HFFc6 (cell line): ENCODE data around the gene KXD1. TPM values are rescaled to one million over a fixed set of nuclear protein-coding genes. Genes with fewer than 3 reads are reported as not detected.
"Not testable (repeated sequence)": the region's sequence is repeated elsewhere in the genome, so short reads cannot be mapped to it uniquely, and the experiment has no call there.

ENCODE experiments used
- DNase-seq: peaks from one replicate; pipeline ENCODE4 v3.0.0-alpha.2; 2018
- H3K27ac Mint-ChIP-seq: 2 replicates; pipeline ENCODE4 v1.8.0; 2020; ENCODE audit warnings: mild to moderate bottlenecking, mixed read lengths
- H3K27me3 Mint-ChIP-seq: 2 replicates; pipeline ENCODE4 v1.8.0; 2021; ENCODE audit warnings: mild to moderate bottlenecking, moderate library complexity, mixed read lengths; ENCODE audit not compliant: insufficient read depth
- H3K36me3 Mint-ChIP-seq: 2 replicates; pipeline ENCODE4 v1.8.0; 2021; ENCODE audit warnings: low read depth, mixed read lengths
- H3K4me1 Mint-ChIP-seq: 2 replicates; pipeline ENCODE4 v1.8.0; 2020; ENCODE audit warnings: low read depth, mixed read lengths
- H3K4me3 Mint-ChIP-seq: 2 replicates; pipeline ENCODE4 v1.8.0; 2020; ENCODE audit warnings: mild to moderate bottlenecking, moderate library complexity, mixed read lengths
- H3K9me3 Mint-ChIP-seq: 2 replicates; pipeline ENCODE4 v1.8.0; 2020; ENCODE audit warnings: mild to moderate bottlenecking, mixed read lengths
- total RNA-seq, 6 experiments: library from RNA; stranded (reverse); fragmentation: NEBNext Ultra II Directional; extraction: Animal tissue kit (Norgen Biotek cat#: 25700); gene quantifications; 2 replicates in 1 of 6; 3 replicates in 5 of 6; pipeline ENCODE4 v1.2.3, GENCODE V29; 2021
- TF ChIP-seq, protein P1 (sequence below): fragments of 200-600 bp; sonication (generic); IDR thresholded peaks from 2 replicates; pipeline ENCODE4 v1.5.0; 2021; ENCODE audit warnings: antibody characterized with exemption, mild to moderate bottlenecking

Gene KXD1
- total RNA-seq, 6 experiments from 2014 or later = 109 to 123 (median 115) TPM

- Mint-ChIP-seq H3K27me3 (peaks cover 2% of the 10 kb centered on the region; the same call in 1 of the 2 replicates), H3K36me3 (peaks cover 17% of the 10 kb centered on the region), H3K4me1 (peaks cover 16% of the 10 kb centered on the region), H3K9me3 (no peaks in the 10 kb centered on the region), H3K4me3 (no peak overlapping the region), H3K27ac (no peak overlapping the region)
- TF ChIP-seq, protein P1, sequence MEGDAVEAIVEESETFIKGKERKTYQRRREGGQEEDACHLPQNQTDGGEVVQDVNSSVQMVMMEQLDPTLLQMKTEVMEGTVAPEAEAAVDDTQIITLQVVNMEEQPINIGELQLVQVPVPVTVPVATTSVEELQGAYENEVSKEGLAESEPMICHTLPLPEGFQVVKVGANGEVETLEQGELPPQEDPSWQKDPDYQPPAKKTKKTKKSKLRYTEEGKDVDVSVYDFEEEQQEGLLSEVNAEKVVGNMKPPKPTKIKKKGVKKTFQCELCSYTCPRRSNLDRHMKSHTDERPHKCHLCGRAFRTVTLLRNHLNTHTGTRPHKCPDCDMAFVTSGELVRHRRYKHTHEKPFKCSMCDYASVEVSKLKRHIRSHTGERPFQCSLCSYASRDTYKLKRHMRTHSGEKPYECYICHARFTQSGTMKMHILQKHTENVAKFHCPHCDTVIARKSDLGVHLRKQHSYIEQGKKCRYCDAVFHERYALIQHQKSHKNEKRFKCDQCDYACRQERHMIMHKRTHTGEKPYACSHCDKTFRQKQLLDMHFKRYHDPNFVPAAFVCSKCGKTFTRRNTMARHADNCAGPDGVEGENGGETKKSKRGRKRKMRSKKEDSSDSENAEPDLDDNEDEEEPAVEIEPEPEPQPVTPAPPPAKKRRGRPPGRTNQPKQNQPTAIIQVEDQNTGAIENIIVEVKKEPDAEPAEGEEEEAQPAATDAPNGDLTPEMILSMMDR = no peak
- no peak for DNase-seq
Measured at GRCh38 chr19:18538115-18538514, 19.6 kb upstream of the KXD1 start.

GRCh38 chr19:18539372-18539771 is 18.3 kb upstream of the KXD1 start:
- H3K4me3 Mint-ChIP-seq = no peak overlapping the region
- H3K36me3 Mint-ChIP-seq = peaks cover 17% of the 10 kb centered on the region
- peaks cover 3% of the 10 kb centered on the region for H3K27me3 Mint-ChIP-seq
- TF ChIP-seq, protein P1 = no peak
- no peaks in the 10 kb centered on the region for H3K9me3 Mint-ChIP-seq
- H3K27ac Mint-ChIP-seq = no peak overlapping the region
- H3K4me1 Mint-ChIP-seq = peaks cover 23% of the 10 kb centered on the region
- no peak for DNase-seq

- not testable (repeated sequence) for H3K27ac Mint-ChIP-seq, DNase-seq, H3K9me3 Mint-ChIP-seq, H3K4me3 Mint-ChIP-seq, H3K27me3 Mint-ChIP-seq
- H3K36me3 Mint-ChIP-seq = peaks cover 17% of the 10 kb centered on the region
- peaks cover 25% of the 10 kb centered on the region for H3K4me1 Mint-ChIP-seq
Measured at GRCh38 chr19:18540200-18540599, 17.5 kb upstream of the KXD1 start.

GRCh38 chr19:18541258-18541991 is 16.2 kb upstream of the KXD1 start:
- TF ChIP-seq, protein P1 = no peak
- Mint-ChIP-seq H3K4me1 (peaks cover 25% of the 10 kb centered on the region), H3K36me3 (peaks cover 12% of the 10 kb centered on the region), H3K4me3 (peak overlapping the region; percentile 88; the same call in 1 of the 2 replicates), H3K27ac (peak overlapping the region; percentile 86), H3K27me3 (peaks cover 3% of the 10 kb centered on the region), H3K9me3 (no peaks in the 10 kb centered on the region)
- DNase-seq = peak; percentile 75

GRCh38 chr19:18541992-18542940 is 15.4 kb upstream of the KXD1 start:
- Mint-ChIP-seq H3K4me3 (peak overlapping the region; percentile 88), H3K9me3 (no peaks in the 10 kb centered on the region), H3K27ac (peak overlapping the region; percentile 86), H3K27me3 (peaks cover 3% of the 10 kb centered on the region), H3K4me1 (peaks cover 25% of the 10 kb centered on the region), H3K36me3 (peaks cover 7% of the 10 kb centered on the region; the same call in 1 of the 2 replicates)
- TF ChIP-seq, protein P1 = no peak
- DNase-seq = no peak
